ENCODE measurements around the gene CENPC.

The CENPC gene

GRCh38 chr4:67499799-67500198, 45.5 kb downstream of the CENPC start:
- DNase-seq (ENCODE audit: low spot score): no peak
- in situ Hi-C loops (cut with MboI; ENCODE audit: low pct_unique_long_range_greater_than_20kb, low sequenced_read_pairs, unreplicated experiment): no loop called here
- TF ChIP-seq CTCF (IDR thresholded peaks at IDR 0.05; ENCODE audit: extremely low read depth, insufficient read depth, missing control alignments): no peak

DNA sequence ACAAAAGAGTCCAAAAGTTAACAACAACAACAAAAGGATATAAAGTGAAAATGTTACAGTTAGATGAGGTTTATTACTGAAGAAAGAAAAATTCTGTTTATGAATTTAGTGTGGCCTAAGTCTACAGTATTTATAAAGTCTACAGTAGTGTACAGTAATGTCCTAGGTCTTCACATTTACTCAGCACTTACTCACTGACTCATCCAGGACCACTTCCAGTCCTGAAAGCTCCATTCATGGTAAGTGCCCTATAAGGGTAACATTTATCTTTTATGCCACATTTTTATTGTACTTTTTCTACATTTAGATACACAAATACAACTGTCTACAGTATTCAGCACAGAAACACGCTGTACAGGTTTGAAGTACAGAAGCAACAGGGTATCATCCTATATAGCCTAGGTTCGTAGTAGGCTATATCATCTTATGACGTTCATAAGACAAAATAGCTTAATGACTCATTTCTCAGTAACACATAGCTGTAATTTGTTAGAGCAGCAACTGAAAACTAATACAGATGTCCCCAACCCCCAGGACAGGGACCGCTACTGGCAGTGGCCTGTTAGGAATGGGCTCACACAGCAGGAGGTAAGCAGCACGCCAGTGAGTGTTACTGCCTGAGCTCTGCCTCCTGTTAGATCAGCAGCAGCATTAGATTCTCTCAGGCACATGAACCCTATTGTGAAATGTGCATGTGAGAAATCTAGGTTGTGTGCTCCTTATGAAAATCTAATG, 61.3 kb downstream of the CENPC start:
- in situ Hi-C loops (cut with MboI; ENCODE audit: low pct_unique_long_range_greater_than_20kb, low sequenced_read_pairs, unreplicated experiment): no loop called here
- DNase-seq (ENCODE audit: low spot score): no peak
- no peak for TF ChIP-seq CTCF (IDR thresholded peaks at IDR 0.05; ENCODE audit: extremely low read depth, insufficient read depth, missing control alignments)

- in situ Hi-C loops (cut with MboI; ENCODE audit: low pct_unique_long_range_greater_than_20kb, low sequenced_read_pairs, unreplicated experiment): no loop called here
- DNase-seq (ENCODE audit: low spot score): no peak
- no peak for TF ChIP-seq CTCF (IDR thresholded peaks at IDR 0.05; ENCODE audit: extremely low read depth, insufficient read depth, missing control alignments)
Observed at GRCh38 chr4:67480810-67481209, 64.5 kb downstream of the CENPC start.

GRCh38 chr4:67475155-67475554, 70.1 kb downstream of the CENPC start:
- no peak for DNase-seq (ENCODE audit: low spot score)
- TF ChIP-seq CTCF (IDR thresholded peaks at IDR 0.05; ENCODE audit: extremely low read depth, insufficient read depth, missing control alignments): no peak
- in situ Hi-C loops (cut with MboI; ENCODE audit: low pct_unique_long_range_greater_than_20kb, low sequenced_read_pairs, unreplicated experiment): no loop called here

- in situ Hi-C loops (cut with MboI; ENCODE audit: low pct_unique_long_range_greater_than_20kb, low sequenced_read_pairs, unreplicated experiment): no loop called here
- DNase-seq (ENCODE audit: low spot score): no peak
- no peak for TF ChIP-seq CTCF (IDR thresholded peaks at IDR 0.05; ENCODE audit: extremely low read depth, insufficient read depth, missing control alignments)
Observed at GRCh38 chr4:67470871-67471270, 74.4 kb downstream of the CENPC start.

GRCh38 chr4:67468830-67469229, 76.5 kb downstream of the CENPC start:
- no peak for TF ChIP-seq CTCF (IDR thresholded peaks at IDR 0.05; ENCODE audit: extremely low read depth, insufficient read depth, missing control alignments)
- in situ Hi-C loops (cut with MboI; ENCODE audit: low pct_unique_long_range_greater_than_20kb, low sequenced_read_pairs, unreplicated experiment): no loop called here
- no peak for DNase-seq (ENCODE audit: low spot score)
